IPS-18c (cell line): ENCODE results near the gene HAUS7.

Experiments used
- H3K4me3 ChIP-seq: 2 replicates; pipeline ENCODE4 v1.7.0; 2013; ENCODE audit warnings: low read depth, mild to moderate bottlenecking, low read length, moderate library complexity; ENCODE audit not compliant: insufficient read depth
- H3K9me3 ChIP-seq: one replicate; pipeline ENCODE4 v1.6.1; 2013; ENCODE audit warnings: mild to moderate bottlenecking, low read length, moderate library complexity; ENCODE audit not compliant: control insufficient read depth, insufficient read depth

HAUS7 gene

DNA sequence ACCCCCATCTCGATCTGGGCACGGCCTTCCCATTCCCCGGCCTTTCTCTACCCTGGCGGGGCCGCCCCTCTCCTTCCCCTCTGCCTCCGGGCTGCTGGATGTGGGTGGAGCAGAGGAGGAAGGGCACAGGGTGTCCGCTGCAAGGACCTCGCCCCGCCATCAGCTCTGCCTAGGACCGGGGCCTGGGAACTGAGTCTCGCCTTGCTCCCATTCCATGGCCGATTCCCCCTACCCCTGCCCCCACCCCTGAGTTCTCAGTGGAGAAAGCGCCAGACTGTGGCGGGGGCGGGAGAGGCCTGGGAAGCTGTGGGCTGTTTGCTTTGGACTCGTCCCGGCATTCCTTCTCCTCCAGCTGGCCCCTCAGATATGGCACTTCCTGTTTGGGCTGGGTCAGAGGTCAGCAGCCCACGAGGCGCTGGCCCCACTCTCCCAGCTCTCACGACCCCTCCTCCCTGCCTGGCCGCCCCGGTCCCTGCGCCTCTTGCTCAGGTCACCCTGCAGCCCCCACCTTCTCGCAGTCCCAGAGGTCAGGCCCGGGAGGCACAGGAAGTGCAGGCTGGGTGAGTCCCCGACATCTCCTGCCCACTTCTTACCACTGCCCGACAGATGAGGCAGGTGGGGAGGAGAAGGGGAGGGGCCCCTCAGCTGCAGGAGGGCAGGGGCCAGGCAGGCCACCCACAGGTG lies 18.0 kb upstream of the HAUS7 start:
- peaks cover 24% of the 10 kb centered on the region for H3K9me3 ChIP-seq
- H3K4me3 ChIP-seq = no peak overlapping the region

DNA sequence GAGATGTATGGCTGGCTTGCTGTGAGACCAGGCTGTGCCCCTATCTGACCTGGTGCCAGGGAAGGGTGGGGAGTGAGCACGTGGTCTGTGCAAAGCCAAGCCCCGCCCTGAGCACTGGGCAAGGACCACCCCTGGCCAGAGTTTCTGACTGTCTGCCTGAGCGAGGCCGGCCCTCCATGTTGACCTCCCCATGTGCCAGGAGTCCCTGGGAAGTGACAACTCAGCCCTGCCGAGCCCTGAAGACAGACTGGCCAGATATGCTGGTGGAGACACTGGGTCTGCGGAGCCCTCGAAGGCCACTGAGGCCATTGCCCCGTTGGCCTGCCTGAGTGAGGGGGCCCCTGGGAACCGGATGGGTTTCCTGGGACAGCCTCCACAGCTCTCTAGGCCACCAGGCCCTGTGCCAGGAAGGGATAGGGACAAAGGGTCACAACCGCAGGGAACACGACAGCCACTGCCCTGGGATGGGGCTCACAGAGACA lies 17.3 kb upstream of the HAUS7 start:
- H3K9me3 ChIP-seq = peaks cover 27% of the 10 kb centered on the region
- H3K4me3 ChIP-seq = no peak overlapping the region

DNA sequence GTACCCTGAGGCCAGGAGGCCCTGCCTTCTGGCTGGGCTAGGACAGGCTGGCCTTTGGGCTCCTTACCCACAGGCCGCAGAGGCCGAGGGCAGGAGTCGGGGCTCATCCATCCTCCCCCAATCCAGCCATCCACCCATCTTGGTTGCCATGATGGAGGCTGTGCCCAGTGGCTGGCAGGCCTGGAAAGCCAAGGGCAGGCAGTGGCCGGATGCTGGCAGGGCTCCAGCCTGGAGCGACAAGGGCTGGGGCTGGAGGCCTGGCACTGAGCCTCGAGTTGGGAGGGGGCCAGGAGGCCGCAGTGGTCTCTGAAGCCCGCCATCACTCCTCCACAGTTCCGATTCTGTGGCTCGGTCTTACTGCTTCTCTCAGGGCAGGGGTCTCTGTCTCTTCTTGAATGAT lies 15.8 kb upstream of the HAUS7 start:
- no peak overlapping the region for H3K4me3 ChIP-seq

DNA sequence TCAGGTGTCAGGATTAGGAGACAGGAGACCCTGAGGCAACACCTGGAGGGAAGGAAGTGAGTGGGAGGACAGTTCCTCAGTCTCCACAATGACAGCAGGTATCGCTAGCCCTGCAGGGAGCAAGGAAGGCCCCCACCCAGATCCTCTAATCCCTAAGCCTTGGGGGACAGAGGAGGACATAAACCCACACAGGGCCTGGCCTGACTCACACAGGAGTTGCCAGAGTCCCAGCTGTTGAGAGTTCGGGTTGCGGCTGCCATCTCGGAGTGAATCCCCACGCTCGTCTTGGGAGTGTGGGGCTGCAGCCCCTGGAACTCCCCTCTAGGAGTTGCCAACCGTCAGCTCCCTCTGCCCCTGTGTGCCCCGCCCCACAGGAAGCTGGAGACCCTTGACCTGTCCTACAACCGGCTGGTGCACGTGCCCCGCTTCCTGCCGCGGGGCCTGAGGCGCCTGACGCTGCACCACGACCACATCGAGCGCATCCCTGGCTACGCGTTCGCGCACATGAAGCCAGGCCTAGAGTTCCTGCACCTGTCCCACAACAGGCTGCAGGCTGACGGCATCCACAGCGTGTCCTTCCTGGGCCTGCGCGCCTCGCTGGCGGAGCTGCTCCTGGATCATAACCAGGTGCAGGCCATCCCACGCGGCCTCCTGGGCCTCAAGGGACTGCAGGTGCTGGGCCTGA lies 15.2 kb upstream of the HAUS7 start:
- Histone ChIP-seq H3K4me3 (no peak overlapping the region; the same call in 1 of the 2 replicates), H3K9me3 (peaks cover 24% of the 10 kb centered on the region)

More for the DNA sequence above, 15.8 kb upstream of the HAUS7 start:
- peaks cover 26% of the 10 kb centered on the region for H3K9me3 ChIP-seq

DNA sequence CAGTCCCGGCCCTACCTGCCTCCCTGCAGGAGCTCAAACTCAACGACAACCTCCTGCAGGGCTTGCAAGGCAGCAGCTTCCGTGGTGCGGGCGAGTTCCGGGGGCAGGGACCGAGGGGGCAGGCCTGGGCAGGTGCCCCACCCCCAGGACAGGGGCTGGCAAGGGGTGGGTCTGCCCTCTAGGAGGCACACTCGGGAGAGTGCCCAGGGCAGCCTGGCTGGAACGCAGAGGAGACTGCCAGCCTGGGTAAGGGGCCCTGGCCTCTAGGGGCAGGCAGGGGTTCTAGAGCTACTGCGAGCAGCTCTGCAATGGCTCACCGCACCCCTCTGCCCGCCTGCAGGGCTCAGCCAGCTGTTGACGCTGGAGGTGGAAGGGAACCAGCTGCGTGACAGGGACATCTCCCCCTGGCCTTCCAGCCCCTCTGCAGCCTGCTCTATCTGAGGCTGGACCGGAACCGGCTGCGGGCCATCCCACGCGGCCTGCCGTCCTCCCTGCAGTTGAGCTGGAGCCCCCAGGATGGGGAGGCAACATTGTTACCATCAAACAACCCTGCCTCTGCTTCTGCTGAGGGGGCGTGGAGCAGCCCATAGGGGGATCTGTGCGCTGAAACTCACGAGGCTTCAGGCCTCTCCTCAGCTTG lies 12.1 kb upstream of the HAUS7 start:
- Histone ChIP-seq H3K9me3 (peaks cover 24% of the 10 kb centered on the region), H3K4me3 (no peak overlapping the region; the same call in 1 of the 2 replicates)

DNA sequence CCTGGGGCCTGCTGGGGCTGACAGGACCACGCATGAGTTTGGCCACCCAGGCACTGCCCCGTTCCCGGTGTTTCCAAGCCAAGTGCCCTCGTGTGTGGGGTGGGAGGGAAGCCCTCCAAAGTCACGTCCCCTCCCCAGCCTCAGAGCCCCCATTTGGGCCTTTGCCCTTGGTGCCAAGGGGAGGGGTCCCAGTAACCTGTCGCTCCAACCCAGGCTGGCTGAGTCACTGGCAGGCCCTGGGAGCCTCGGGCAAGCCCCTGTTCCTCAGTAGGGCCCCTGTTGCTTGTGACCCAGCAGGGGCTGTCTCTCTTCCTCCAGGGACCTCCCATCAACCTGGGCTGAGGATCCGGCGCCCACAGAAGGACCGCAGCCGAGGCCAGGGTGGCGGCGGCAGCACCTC lies 10.7 kb upstream of the HAUS7 start:
- Histone ChIP-seq H3K9me3 (peaks cover 23% of the 10 kb centered on the region), H3K4me3 (no peak overlapping the region)

DNA sequence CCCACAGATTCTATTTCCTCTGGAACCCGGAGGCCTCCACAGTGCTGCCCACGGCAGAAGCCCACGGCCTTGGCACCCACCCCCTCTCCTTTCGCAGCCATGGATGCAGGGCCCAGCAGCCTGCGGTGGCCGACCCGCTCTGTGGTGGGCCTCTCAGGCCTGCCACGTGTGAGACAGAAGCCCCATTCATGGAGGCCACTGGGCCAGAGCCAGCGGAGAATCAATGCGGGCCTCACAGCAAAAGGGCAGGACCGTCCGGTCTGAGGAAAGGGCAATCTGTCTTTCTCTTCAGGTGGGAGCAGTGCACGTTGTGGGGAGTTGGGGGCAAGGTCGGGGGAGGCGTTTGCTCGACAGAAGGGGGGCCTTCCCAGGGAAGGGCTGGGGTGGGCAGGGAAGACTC lies 8.4 kb upstream of the HAUS7 start:
- H3K9me3 ChIP-seq = peaks cover 18% of the 10 kb centered on the region
- no peak overlapping the region for H3K4me3 ChIP-seq

DNA sequence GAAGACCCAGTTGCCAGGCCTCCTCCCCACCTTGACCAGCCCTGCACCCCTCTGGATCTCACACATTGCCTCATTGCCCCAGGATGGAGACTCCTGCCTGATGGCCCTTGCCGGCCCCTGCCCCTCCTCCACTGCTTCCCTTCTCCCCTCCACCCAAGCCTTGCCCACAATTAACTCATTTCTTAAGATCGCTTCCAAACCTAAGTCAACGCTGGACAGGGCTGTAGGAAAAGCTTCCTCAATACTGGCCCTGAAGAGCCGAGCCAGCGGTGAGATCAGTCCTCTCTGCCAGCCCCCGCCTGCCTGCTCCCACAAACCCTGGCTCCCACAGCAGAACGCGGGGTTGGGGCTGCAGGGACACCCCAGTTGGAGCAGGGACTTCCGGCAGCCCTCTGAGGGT lies 7.5 kb upstream of the HAUS7 start:
- H3K4me3 ChIP-seq = no peak overlapping the region
- H3K9me3 ChIP-seq = peaks cover 17% of the 10 kb centered on the region

DNA sequence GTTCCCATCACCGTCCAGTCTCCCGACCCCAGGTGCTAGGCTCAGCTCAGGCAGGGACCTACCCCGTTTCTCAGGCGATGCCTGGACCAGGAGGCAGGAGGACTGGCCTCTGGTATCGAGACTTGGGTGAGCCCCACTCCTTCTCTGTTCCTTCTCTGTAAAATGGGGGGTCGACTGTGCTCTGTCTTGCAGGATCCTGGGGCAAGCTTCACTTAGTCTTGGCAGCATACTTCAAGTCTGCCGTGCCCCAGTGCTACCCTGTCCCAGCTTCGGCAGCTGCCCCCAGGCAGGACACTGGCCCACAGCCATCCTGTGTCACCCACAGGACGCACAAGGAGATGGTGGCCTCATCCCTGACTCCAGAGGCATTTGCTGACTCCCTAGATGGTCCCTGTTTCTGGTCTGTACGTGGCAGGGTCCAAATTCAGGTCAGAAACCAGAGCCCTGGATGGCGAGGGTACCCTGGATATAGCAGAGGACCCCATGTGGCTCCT lies 7.0 kb upstream of the HAUS7 start:
- Histone ChIP-seq H3K9me3 (peaks cover 12% of the 10 kb centered on the region), H3K4me3 (no peak overlapping the region)

DNA sequence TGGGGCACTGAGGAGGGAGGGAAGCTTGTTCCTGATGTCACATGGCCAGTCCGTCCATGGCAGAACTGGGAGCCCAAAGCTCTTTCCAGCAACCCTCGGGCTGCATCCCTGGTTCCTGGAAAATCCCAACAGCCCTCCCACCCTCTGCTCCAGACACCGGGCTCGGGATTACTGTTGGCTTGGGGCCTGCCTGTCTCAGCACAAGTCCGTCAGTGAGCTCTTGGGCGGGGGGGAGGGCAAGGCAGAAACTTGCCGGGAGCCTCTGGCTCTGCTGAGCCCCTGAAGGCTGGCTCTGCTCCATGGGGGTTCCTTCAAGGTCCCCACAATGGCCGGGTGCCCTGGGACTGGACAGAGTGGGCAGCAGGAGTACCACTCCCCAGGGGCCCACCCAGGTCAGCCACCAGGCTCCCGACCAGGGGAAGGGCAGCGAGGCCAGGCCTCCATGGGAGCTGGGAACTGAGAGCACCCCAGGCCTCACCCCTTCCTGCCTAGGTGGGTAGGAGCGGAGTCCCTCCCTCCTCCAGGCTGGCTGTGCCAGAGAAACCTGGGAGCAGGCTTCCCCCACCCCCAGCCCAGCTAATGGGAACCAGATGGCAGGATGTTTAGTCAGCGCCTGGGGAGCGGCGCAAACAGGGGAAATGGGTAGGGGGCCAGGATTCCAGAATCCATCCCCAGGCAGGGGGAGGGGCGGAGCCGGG lies 6.4 kb upstream of the HAUS7 start:
- peaks cover 11% of the 10 kb centered on the region for H3K9me3 ChIP-seq
- peak overlapping the region; percentile 9; the same call in 1 of the 2 replicates for H3K4me3 ChIP-seq

DNA sequence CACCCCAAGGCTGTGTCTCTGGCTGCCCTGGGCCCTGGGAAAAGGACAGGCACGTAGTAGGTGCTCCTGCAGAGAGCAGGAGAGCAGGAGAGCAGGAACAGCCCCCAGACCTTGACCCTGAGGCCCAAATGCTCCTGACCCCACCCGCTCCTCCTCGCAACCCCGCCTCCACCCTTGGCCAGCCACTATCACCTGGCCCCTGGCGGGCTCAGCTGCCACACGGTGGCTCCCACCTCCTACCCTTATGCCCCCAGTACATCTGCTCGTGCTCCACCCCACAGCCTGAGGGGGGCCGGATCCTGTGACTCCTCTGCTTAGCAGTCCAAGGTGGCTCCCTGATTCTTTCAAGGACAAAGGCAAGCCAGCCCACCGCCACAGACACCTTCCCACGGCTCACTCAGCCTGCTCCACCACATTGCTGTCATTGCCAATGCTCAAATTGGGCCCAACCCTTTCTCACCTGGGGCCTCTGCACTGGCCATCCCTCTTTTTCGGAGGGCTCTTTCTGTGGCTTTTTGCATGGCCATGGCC lies 5.4 kb upstream of the HAUS7 start:
- H3K4me3 ChIP-seq = no peak overlapping the region
- H3K9me3 ChIP-seq = peaks cover 17% of the 10 kb centered on the region

DNA sequence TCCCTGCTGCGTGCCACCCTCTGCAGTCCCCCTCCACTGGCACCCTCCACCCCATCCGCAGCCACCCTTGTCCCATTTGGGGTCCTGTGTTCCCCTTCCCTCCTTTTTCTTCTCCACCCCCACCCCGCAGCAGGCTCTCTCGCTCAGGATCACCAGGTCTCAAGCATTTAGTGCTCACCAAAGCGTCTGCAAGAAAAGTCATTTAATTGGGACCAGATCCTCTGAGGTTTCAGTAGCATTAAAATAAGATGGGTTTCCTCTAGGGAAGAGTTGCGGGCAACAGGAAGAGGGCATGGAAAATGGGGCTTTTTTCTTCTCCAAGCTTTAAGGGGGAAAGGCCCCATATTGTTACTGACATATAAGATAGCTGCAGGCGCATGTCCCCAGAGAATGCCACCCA lies 4.9 kb upstream of the HAUS7 start:
- no peak overlapping the region for H3K4me3 ChIP-seq
- peaks cover 15% of the 10 kb centered on the region for H3K9me3 ChIP-seq

DNA sequence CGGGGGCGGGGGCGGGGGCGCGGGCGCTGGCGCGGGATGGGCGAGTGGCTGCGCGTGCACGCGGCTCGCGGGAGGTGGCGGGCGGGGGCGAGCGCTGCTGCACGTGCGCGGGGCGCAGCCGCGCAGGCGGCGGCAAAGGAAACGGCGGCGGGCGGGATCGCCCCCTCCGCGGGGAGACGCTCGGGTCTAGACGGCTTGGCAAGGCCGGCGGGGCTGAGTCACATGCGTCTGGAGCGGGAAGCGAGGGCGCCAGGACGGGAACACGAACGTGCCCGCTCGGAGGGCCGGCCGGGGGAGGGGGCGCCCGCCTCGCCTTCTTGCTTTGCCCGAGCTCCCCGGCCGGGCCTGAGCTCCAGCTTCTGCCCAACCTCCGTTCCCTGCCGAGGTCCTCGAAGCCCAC lies 4.3 kb upstream of the HAUS7 start:
- peaks cover 14% of the 10 kb centered on the region for H3K9me3 ChIP-seq
- no peak overlapping the region for H3K4me3 ChIP-seq

DNA sequence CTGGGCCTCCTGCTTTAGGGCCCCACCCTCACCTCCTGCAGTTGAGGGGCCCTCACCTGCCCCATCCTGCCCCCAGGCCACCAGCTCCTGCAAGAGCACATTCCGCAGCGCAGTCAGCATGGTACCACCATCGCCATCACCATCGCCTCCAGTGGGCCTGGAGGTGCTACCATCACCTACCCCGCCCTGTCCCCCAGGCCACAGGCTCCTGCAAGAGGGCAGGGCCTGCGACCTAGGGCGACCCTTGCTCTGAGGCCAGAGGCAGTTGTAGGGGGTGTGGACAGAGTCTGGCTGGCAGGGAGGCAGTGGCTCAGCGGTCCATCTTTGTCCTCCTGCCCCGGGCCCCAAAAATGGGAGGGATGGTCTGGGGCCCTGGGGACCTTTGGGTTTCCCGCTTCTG lies 3.9 kb upstream of the HAUS7 start:
- Histone ChIP-seq H3K9me3 (peaks cover 14% of the 10 kb centered on the region), H3K4me3 (no peak overlapping the region)

DNA sequence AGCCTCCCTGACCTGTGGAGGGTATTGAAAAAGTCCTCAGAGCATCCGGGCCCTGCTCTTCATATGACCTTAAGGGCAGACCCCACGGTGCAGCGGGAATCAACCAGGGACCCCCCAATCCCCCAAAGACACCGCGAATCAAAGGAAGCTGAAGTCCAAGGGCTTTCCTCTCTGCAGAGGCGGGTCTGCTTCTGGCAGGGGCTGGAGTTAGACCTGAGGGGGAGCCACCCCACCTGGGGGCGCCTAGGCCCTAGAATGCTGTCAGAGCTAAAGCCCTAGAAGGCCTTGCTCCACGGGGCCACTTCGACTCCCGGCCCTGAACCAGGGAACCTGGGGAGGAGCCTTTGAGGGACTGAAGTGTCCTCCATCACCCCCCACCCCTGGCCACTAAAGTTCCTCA lies 2.8 kb upstream of the HAUS7 start:
- H3K4me3 ChIP-seq = no peak overlapping the region
- peaks cover 13% of the 10 kb centered on the region for H3K9me3 ChIP-seq

DNA sequence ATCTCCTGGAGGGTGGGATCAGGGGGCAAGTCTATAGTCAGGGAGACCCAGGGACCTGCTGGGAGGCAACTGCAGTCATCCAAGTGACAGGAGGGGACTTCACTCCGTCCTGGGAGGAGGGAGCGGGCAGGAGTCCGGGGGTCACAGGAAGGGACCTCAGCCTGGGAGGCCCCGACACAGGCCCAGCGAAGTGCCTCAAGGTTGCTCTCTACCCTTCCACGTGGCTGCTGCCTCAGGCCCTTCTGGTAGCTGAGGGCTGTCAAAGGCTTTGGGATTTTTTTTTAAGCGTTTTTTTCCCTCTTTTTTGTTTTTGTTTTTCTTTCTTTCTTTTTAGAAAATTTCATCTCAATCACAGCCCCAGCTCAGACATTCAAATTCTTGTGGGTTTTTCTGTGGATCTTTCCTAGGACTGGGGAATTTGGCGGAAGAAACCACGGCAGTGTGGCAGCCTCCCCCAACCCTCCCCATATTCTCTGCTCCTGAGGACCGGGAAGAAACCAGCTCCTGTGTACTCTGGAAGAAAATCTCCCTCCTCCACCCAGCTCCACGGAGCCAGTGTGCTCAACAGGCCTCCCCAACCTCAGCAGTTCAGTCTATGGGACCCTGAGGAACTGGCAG lies 1.4 kb upstream of the HAUS7 start:
- H3K9me3 ChIP-seq = peaks cover 16% of the 10 kb centered on the region
- no peak overlapping the region for H3K4me3 ChIP-seq
